Measurements from ENCODE around the gene MELTF.
A peak's percentile ranks its signal among the peaks of the same experiment; 100 is the strongest.

Gene MELTF

DNA sequence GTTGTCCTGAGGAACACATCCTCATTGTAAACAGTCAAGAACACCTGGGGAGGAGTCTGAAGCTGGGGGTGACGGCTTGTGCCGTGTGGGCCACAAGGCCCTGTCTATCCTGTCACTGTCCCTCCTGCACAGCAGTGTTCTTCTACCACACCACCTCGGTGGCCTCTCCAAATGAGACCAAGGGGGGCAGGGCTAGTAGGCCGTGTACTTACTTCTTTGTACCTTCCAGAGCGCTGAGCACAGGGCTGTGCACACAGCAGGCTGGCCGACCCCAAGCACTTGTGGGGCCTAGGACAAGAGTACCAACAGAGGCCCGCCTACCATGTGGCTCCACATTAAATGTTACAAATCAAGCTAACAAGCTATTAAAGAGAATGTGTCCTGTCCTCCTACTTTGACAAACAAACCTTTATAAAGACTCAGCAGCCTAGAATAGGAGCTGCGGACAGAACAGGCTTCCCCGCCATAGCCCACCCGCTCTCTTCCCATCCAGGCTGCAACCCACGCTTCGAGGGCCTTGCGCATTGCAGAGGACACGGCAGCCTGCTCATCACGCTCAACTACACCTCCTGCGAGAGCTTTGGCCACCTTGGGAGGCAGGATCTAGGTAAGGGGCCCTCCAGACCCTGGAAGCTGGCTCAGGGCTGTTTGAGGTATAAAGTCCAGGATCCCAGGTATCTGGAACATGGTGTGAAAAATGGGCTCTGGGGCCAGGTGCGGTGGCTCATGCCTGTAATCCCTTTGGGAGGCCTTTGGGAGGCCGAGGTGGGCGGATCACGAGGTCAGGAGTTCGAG lies 30.5 kb downstream of the MELTF start:
- Histone ChIP-seq H3K4me3 (ENCODE audit: low read depth, low read length) (no peak overlapping the region), H3K27me3 (ENCODE audit: insufficient read depth, low read depth, severe bottlenecking) (no peaks in the 10 kb centered on the region), H3K27ac (no peak overlapping the region), H3K9me3 (ENCODE audit: severe bottlenecking) (no peaks in the 10 kb centered on the region), H3K36me3 (no peaks in the 10 kb centered on the region)
- TF ChIP-seq, protein P1, sequence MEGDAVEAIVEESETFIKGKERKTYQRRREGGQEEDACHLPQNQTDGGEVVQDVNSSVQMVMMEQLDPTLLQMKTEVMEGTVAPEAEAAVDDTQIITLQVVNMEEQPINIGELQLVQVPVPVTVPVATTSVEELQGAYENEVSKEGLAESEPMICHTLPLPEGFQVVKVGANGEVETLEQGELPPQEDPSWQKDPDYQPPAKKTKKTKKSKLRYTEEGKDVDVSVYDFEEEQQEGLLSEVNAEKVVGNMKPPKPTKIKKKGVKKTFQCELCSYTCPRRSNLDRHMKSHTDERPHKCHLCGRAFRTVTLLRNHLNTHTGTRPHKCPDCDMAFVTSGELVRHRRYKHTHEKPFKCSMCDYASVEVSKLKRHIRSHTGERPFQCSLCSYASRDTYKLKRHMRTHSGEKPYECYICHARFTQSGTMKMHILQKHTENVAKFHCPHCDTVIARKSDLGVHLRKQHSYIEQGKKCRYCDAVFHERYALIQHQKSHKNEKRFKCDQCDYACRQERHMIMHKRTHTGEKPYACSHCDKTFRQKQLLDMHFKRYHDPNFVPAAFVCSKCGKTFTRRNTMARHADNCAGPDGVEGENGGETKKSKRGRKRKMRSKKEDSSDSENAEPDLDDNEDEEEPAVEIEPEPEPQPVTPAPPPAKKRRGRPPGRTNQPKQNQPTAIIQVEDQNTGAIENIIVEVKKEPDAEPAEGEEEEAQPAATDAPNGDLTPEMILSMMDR (IDR thresholded peaks at IDR 0.05; ENCODE audit: low read depth, low read length) = no peak
- no peak for DNase-seq

DNA sequence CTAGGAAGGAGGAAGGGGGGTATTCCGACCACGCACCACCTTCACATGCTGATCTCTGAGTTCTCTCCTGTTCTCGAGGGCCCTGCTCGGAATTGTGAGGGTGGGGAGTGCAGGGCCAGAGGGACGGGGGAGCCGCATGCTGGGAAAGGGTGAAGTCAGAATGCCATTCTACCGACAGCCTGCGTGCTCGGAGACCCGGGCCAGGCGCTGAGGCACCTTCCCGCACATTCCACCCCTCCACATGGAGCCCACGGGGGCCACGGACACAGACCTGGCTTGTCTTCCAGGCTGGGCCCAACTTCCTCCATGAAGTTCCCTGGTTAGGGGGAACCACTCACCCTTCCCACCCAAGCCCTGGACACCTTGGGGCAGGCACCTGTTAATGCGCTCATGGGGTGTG lies 32.3 kb downstream of the MELTF start:
- no peak for DNase-seq
- Histone ChIP-seq H3K27me3 (ENCODE audit: insufficient read depth, low read depth, severe bottlenecking) (no peaks in the 10 kb centered on the region), H3K4me3 (ENCODE audit: low read depth, low read length) (no peak overlapping the region), H3K36me3 (no peaks in the 10 kb centered on the region), H3K27ac (no peak overlapping the region), H3K9me3 (ENCODE audit: severe bottlenecking) (no peaks in the 10 kb centered on the region)
- TF ChIP-seq, protein P1 (IDR thresholded peaks at IDR 0.05; ENCODE audit: low read depth, low read length) = no peak

DNA sequence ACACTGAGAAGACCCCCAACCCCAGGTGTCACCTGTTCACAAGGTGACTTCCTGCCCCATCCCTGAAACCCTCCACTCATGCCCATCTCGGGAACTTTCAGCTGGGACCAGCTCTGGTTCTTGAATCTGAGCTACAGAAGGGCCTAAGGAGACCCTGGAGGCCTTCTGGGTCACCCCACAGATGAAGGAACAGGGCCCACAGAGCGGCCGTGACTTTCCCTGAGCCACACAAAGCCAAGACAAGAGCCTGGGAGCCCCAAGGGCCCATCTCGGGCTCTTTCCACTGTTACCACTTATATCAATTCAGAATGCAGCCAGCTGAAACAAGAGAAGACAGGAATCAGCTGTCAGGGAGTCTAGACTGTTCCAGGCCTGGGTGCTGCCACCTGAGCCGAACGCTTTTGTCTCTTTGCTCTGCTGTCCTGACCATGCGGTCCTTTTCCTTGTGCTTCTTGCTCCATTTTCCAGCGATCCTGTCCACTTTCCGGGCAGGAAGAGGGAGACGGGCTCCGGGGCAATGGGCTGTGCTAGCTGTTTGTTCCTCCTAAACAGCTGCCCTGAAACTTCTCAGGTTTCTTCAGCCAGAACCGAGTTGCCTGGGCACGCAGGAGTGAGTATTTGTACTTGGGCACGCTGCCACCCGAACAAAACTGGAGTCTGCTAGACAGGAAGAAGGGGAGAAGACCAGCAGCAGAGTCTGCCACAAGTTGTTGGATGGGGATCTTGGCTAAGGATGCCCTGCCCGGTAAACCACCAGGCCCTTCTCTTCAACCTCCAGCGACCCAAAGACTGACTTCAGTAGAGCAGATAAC lies 33.0 kb downstream of the MELTF start:
- no peak for DNase-seq
- Histone ChIP-seq H3K27me3 (ENCODE audit: insufficient read depth, low read depth, severe bottlenecking) (no peaks in the 10 kb centered on the region), H3K27ac (no peak overlapping the region), H3K4me3 (ENCODE audit: low read depth, low read length) (no peak overlapping the region), H3K9me3 (ENCODE audit: severe bottlenecking) (no peaks in the 10 kb centered on the region), H3K36me3 (no peaks in the 10 kb centered on the region)
- TF ChIP-seq, protein P1 (IDR thresholded peaks at IDR 0.05; ENCODE audit: low read depth, low read length) = no peak

DNA sequence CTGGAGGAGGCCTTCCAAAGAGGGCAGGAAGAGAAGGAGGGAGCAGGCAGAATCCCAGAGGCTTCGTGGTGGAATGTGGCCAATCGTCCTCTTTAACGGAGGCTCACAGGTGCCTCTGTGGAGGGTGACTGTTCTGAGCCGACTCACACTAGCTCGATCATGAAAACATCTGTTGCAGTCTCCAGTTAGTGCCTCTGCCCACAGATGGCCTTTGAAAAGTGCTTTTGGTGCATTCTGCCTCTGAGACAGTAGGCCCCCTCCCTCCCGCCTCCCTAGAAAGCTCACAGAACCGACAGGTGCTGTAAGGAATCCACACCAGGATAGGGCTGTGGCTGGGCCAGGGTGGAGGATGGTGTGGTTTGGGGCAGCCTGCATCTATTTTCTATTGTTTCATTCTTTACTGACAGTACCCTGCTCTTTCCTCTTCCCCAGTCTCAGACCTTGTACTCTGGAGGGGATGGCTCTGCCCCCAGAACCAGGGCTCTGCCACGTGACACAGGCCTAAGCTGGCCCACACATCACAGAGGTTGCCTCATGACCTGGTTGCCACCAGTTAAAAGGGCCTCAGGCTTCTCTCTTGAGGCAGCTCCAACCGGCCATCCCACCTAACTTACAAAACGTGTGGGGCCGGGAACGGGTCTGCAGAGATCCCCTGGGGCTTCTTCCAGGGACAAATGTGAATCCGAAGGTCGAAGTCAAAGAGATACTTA lies 33.8 kb downstream of the MELTF start:
- no peak overlapping the region for H3K4me3 ChIP-seq (ENCODE audit: low read depth, low read length)
- DNase-seq = peak; percentile 23
- H3K36me3 ChIP-seq = no peaks in the 10 kb centered on the region
- TF ChIP-seq, protein P1 (IDR thresholded peaks at IDR 0.05; ENCODE audit: low read depth, low read length) = no peak
- no peaks in the 10 kb centered on the region for H3K27me3 ChIP-seq (ENCODE audit: insufficient read depth, low read depth, severe bottlenecking)
- no peaks in the 10 kb centered on the region for H3K9me3 ChIP-seq (ENCODE audit: severe bottlenecking)
- H3K27ac ChIP-seq = no peak overlapping the region

DNA sequence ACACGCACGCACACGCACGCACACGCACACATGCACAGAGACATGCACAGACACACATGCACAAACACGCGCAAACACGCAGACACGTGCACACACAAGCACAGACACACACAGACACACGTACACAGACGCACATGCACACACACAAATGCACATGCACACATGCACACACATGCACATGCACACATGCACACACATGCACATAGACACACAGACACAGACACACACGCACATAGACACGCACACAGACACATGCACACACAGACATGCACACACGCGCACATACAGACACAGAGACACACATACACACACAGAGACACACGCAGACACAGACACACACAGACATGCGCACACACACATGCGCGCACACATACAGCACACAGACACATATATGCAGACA lies 34.6 kb downstream of the MELTF start:
- H3K9me3 ChIP-seq (ENCODE audit: severe bottlenecking) = no peaks in the 10 kb centered on the region
- no peak for DNase-seq
- no peak overlapping the region for H3K27ac ChIP-seq
- H3K4me3 ChIP-seq (ENCODE audit: low read depth, low read length) = no peak overlapping the region
- TF ChIP-seq, protein P1 (IDR thresholded peaks at IDR 0.05; ENCODE audit: low read depth, low read length) = no peak
- H3K27me3 ChIP-seq (ENCODE audit: insufficient read depth, low read depth, severe bottlenecking) = no peaks in the 10 kb centered on the region
- H3K36me3 ChIP-seq = no peaks in the 10 kb centered on the region

Measured in WERI-Rb-1 (cell line).